B cell (primary cell): ENCODE measurements around the gene MGARP. TPM values are rescaled to one million over a fixed set of nuclear protein-coding genes. Genes with fewer than 3 reads are reported as not detected.

Experiments
- ATAC-seq: fragments of 200-7000 bp; cut with Tn5 transposase; one replicate; pipeline ENCODE4 v1.10.0; 2021; ENCODE audit warnings: low read depth, mild to moderate bottlenecking, moderate number of reproducible peaks, moderate library complexity
- CTCF ChIA-PET: fragments of 350-600 bp; sonication (Branson Sonifier 250); formaldehyde crosslinking; loops from one replicate; lab custom pipeline; 2021; ENCODE audit warnings: antibody characterized with exemption, inconsistent platforms; lab: Charles Lee
- POLR2A ChIA-PET: fragments of 350-600 bp; sonication (Branson Sonifier 250); formaldehyde crosslinking; loops from one replicate; lab custom pipeline; 2021; ENCODE audit warnings: antibody characterized with exemption; lab: Charles Lee
- DNase-seq: peaks from one replicate; pipeline ENCODE4 v3.0.0; 2013
- H2AFZ ChIP-seq: 2 replicates; pipeline ENCODE4 v1.6.1; 2012; ENCODE audit warnings: mild to moderate bottlenecking, low read depth, low read length; ENCODE audit not compliant: insufficient read depth, poor library complexity, severe bottlenecking
- H3K27ac ChIP-seq, 2 donors: 1 replicate in 1 of 2; 2 replicates in 1 of 2; pipeline ENCODE4 v1.5.1; 2012 to 2013; ENCODE audit warnings: low read length in 2 of 2, mild to moderate bottlenecking in 2 of 2, moderate library complexity in 1 of 2
- H3K27me3 ChIP-seq, 4 experiments: fragments of 200-600 bp in 1 of 4; sonication (generic) in 1 of 4; replicated peaks in 1 of 4; 1 replicate in 2 of 4; 2 replicates in 2 of 4; pipeline versions ENCODE4 v1.6.1 to v1.7.0; 2013 to 2016; ENCODE audit warnings: low read length in 3 of 4, mild to moderate bottlenecking in 2 of 4, mixed read lengths in 1 of 4, moderate library complexity in 1 of 4; ENCODE audit not compliant: insufficient read depth in 4 of 4, control insufficient read depth in 3 of 4; ENCODE audit errors: control extremely low read depth in 1 of 4
- H3K36me3 ChIP-seq, 2 experiments: replicated peaks in 1 of 2; 1 replicate in 1 of 2; 2 replicates in 1 of 2; pipeline versions ENCODE4 v1.6.1 to v1.7.1; 2013; ENCODE audit warnings: low read length in 1 of 2; ENCODE audit not compliant: insufficient read depth in 2 of 2, control insufficient read depth in 1 of 2; ENCODE audit errors: control extremely low read depth in 1 of 2, extremely low read depth in 1 of 2
- H3K4me1 ChIP-seq, 2 donors: fragments of 200-600 bp in 1 of 2; sonication (generic) in 1 of 2; 1 replicate in 1 of 2; 2 replicates in 1 of 2; pipeline versions ENCODE4 v1.5.1 to v1.6.1; 2013 to 2017; ENCODE audit warnings: low read length in 2 of 2; ENCODE audit not compliant: control insufficient read depth in 2 of 2, insufficient read depth in 2 of 2
- H3K4me2 ChIP-seq: replicated peaks from 2 replicates; pipeline ENCODE3; 2012; ENCODE audit warnings: mild to moderate bottlenecking, low read depth, low read length; ENCODE audit not compliant: poor library complexity, severe bottlenecking
- H3K4me3 ChIP-seq, 5 experiments: fragments of 200-600 bp in 1 of 5; sonication (generic) in 1 of 5; 1 replicate in 3 of 5; 2 replicates in 2 of 5; pipeline versions ENCODE4 v1.5.1 to v1.7.0; 2011 to 2016; ENCODE audit warnings: low read length in 4 of 5, mild to moderate bottlenecking in 4 of 5, low read depth in 2 of 5, control low read depth in 1 of 5, moderate library complexity in 1 of 5; ENCODE audit not compliant: insufficient read depth in 1 of 5; ENCODE audit errors: control extremely low read depth in 1 of 5, extremely low read depth in 1 of 5
- H3K79me2 ChIP-seq: fragments of 200-600 bp; sonication (generic); one replicate; pipeline ENCODE4 v1.6.0; 2016; ENCODE audit warnings: low read length; ENCODE audit not compliant: control insufficient read depth, insufficient read depth
- H3K9ac ChIP-seq: fragments of 200-600 bp; sonication (generic); 2 replicates; pipeline ENCODE4 v1.6.1; 2017; ENCODE audit warnings: mild to moderate bottlenecking, low read length, moderate library complexity
- H3K9me3 ChIP-seq, 3 donors: one replicate each; pipeline versions ENCODE4 v1.6.1 to v1.7.1; 2013; ENCODE audit warnings: low read length in 2 of 3; ENCODE audit not compliant: control insufficient read depth in 2 of 3, insufficient read depth in 1 of 3; ENCODE audit errors: control extremely low read depth in 1 of 3
- H4K20me1 ChIP-seq: 2 replicates; pipeline ENCODE4 v1.6.0; 2012; ENCODE audit warnings: mild to moderate bottlenecking, low read length; ENCODE audit not compliant: insufficient read depth, control insufficient read depth, poor library complexity, severe bottlenecking
- H3K27ac Mint-ChIP-seq: one replicate; pipeline ENCODE4 v1.8.0; 2021; ENCODE audit warnings: mixed read lengths
- H3K27me3 Mint-ChIP-seq: one replicate; pipeline ENCODE4 v1.8.0; 2021; ENCODE audit warnings: mixed read lengths
- H3K4me1 Mint-ChIP-seq: one replicate; pipeline ENCODE4 v1.8.0; 2021; ENCODE audit warnings: mixed read lengths
- H3K4me3 Mint-ChIP-seq: one replicate; pipeline ENCODE4 v1.8.0; 2021; ENCODE audit warnings: mixed read lengths
- H3K9me3 Mint-ChIP-seq: one replicate; pipeline ENCODE4 v1.8.0; 2022; ENCODE audit warnings: mixed read lengths; ENCODE audit not compliant: insufficient read depth
- EZH2 ChIP-seq: IDR thresholded peaks from 2 replicates; pipeline ENCODE4 v1.6.1; 2012; ENCODE audit warnings: borderline replicate concordance, low read depth, mild to moderate bottlenecking, moderate library complexity, low read length; ENCODE audit not compliant: insufficient read depth, poor library complexity, severe bottlenecking
- WGBS: methylation state at CpG from one replicate; pipeline ENCODE4 v1.1.5; 2013; ENCODE audit warnings: missing lambda C conversion rate; ENCODE audit not compliant: insufficient coverage; 5-methylcytosine and 5-hydroxymethylcytosine counted together
- intact Hi-C: fragments of 100-400 bp; cut with micrococcal nuclease; formaldehyde crosslinking; loops from one replicate; pipeline ENCODE4 v1.10.0; 2022
- polyA plus RNA-seq: library from polyadenylated mRNA; depleted of rRNA; stranded (reverse); fragments of >200 nt; gene quantifications from 2 replicates; pipeline ENCODE4 v1.2.3, GENCODE V29; 2012
- total RNA-seq, 2 donors: library from RNA; stranded (reverse); fragments of 120-200 nt in 1 of 2; gene quantifications; 1 replicate in 1 of 2; 2 replicates in 1 of 2; pipeline versions ENCODE4 v1.2.3 to v1.2.4, GENCODE V29; 2013 to 2022
- TF ChIP-seq, protein P1 (sequence below): fragments of 200-600 bp; IDR thresholded peaks from one replicate; pipeline ENCODE4 v1.8.0; 2022; ENCODE audit warnings: antibody characterized with exemption, mild to moderate bottlenecking

MGARP gene
- total and polyA plus RNA-seq, 2 donors (not counting 1 experiment from before 2014, with no cell fraction given) = 0.28 TPM; not detected in 1

DNA sequence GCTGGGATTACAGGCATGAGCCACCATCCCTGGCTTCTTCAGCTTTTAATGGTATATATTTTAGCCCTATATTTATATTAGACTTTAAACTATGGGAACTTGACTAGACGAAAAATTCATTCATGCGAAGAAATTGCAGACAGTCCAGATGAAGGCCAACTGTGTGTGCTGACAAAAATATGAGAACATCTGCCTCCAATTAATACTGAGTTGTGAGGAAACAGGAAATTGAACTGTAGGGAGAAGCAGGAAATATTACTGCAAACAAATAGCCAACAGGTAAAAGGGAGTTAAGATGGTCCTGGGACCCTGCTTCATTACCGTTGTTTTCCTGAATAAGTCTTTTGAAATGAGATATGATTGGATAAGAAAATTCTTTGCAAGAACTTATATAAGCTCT, 26.3 kb downstream of the MGARP start:
- Histone ChIP-seq H3K4me2 (no peak overlapping the region), H3K4me1 (peaks cover 5 to 6% of the 10 kb centered on the region in 2 donors), H4K20me1 (no peaks in the 10 kb centered on the region), H3K4me3 (no peak overlapping the region), H3K27ac (no peak overlapping the region), H3K36me3 (no peaks in the 10 kb centered on the region), H3K9ac (no peak overlapping the region), H3K9me3 (no peaks in the 10 kb centered on the region), H2AFZ (no peak overlapping the region), H3K27me3 (peaks cover 0 to 2% (median 0%) of the 10 kb centered on the region in 4 experiments), H3K79me2 (no peaks in the 10 kb centered on the region)
- Mint-ChIP-seq H3K27ac (no peak overlapping the region), H3K9me3 (no peaks in the 10 kb centered on the region), H3K4me3 (no peak overlapping the region), H3K4me1 (peaks cover 7% of the 10 kb centered on the region), H3K27me3 (no peaks in the 10 kb centered on the region)
- ChIA-PET POLR2A (no interaction called here), CTCF (interaction anchor here (0.7 kb wide), 1 partner anchor 42 kb away, joined by 5 read pairs; no protein-coding TSS in a partner anchor)
- DNase-seq (no peak), ATAC-seq (no peak)
- WGBS = no CpG with 5 or more reads among the region's 3 CpGs
- TF ChIP-seq EZH2 = no peak
- TF ChIP-seq, protein P1, sequence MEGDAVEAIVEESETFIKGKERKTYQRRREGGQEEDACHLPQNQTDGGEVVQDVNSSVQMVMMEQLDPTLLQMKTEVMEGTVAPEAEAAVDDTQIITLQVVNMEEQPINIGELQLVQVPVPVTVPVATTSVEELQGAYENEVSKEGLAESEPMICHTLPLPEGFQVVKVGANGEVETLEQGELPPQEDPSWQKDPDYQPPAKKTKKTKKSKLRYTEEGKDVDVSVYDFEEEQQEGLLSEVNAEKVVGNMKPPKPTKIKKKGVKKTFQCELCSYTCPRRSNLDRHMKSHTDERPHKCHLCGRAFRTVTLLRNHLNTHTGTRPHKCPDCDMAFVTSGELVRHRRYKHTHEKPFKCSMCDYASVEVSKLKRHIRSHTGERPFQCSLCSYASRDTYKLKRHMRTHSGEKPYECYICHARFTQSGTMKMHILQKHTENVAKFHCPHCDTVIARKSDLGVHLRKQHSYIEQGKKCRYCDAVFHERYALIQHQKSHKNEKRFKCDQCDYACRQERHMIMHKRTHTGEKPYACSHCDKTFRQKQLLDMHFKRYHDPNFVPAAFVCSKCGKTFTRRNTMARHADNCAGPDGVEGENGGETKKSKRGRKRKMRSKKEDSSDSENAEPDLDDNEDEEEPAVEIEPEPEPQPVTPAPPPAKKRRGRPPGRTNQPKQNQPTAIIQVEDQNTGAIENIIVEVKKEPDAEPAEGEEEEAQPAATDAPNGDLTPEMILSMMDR = no peak
- intact Hi-C loops = no loop called here

DNA sequence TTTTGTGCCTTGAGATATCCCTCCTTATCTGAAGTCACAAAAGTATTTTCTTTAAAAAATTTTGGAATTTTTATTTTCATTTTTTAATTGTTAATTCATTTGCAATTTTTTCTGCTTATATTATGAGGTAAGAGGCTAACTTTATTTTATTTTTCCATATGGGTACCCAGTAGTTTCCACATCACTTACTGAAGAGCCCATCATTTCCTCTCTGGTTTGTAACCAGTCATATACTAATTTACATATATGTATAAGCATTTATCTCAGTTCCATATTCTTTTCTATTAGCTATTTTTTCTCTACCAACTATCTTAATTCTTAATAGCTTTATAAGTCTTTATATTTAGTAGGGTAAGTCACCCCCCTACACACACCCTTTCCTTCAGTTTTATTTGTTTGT, 27.0 kb downstream of the MGARP start:
- Histone ChIP-seq H3K9me3 (no peaks in the 10 kb centered on the region), H3K27ac (no peak overlapping the region), H3K27me3 (peaks cover 0 to 2% (median 0%) of the 10 kb centered on the region in 4 experiments), H3K4me1 (peaks cover 5 to 6% of the 10 kb centered on the region in 2 donors), H3K79me2 (no peaks in the 10 kb centered on the region), H3K9ac (no peak overlapping the region), H3K4me2 (no peak overlapping the region), H2AFZ (no peak overlapping the region), H4K20me1 (no peaks in the 10 kb centered on the region), H3K4me3 (no peak overlapping the region), H3K36me3 (no peaks in the 10 kb centered on the region)
- ATAC-seq (no peak), DNase-seq (no peak)
- TF ChIP-seq EZH2 = no peak
- TF ChIP-seq, protein P1 = no peak
- intact Hi-C loops = no loop called here
- no peak overlapping the region for H3K27ac Mint-ChIP-seq
- POLR2A ChIA-PET = no interaction called here
- CTCF ChIA-PET = interaction anchor here (0.6 kb wide), 1 partner anchor 21 kb away, joined by 3 read pairs; no protein-coding TSS in a partner anchor
- H3K9me3 Mint-ChIP-seq = no peaks in the 10 kb centered on the region
- H3K27me3 Mint-ChIP-seq = no peaks in the 10 kb centered on the region
- H3K4me1 Mint-ChIP-seq = peaks cover 7% of the 10 kb centered on the region
- no peak overlapping the region for H3K4me3 Mint-ChIP-seq
